ENCODE results near the gene CLRN2.

DNA sequence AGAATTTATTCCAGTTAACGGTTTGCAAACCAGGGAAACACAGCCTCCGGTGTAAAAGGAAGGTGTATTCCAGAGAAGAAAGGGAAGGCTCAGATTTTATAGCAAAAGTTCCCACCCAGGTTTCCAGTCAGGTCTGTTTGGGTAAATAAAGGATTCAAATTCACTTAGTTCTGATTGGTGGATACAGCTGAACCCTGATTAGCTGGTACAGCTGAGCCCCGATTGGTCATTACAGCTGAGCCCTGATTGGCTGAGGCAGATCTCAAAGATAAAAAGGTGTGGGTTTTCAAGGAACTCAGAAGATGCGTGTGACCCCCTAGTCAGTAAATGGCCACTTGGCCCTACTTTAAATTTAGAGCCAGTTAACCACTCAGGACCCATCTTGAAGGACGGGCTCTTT, 6.6 kb downstream of the CLRN2 start:
- TF ChIP-seq, protein P1, sequence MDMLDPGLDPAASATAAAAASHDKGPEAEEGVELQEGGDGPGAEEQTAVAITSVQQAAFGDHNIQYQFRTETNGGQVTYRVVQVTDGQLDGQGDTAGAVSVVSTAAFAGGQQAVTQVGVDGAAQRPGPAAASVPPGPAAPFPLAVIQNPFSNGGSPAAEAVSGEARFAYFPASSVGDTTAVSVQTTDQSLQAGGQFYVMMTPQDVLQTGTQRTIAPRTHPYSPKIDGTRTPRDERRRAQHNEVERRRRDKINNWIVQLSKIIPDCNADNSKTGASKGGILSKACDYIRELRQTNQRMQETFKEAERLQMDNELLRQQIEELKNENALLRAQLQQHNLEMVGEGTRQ (IDR thresholded peaks at IDR 0.05; ENCODE audit: low read depth, low read length), result no peak
- TF ChIP-seq, protein P2, sequence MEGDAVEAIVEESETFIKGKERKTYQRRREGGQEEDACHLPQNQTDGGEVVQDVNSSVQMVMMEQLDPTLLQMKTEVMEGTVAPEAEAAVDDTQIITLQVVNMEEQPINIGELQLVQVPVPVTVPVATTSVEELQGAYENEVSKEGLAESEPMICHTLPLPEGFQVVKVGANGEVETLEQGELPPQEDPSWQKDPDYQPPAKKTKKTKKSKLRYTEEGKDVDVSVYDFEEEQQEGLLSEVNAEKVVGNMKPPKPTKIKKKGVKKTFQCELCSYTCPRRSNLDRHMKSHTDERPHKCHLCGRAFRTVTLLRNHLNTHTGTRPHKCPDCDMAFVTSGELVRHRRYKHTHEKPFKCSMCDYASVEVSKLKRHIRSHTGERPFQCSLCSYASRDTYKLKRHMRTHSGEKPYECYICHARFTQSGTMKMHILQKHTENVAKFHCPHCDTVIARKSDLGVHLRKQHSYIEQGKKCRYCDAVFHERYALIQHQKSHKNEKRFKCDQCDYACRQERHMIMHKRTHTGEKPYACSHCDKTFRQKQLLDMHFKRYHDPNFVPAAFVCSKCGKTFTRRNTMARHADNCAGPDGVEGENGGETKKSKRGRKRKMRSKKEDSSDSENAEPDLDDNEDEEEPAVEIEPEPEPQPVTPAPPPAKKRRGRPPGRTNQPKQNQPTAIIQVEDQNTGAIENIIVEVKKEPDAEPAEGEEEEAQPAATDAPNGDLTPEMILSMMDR (conservative IDR thresholded peaks at IDR 0.05; ENCODE audit: low read depth, low read length), result no peak
